GM19240 (cell line): ENCODE results near the gene NDST1.

ENCODE experiments used
- DNase-seq: peaks from one replicate; pipeline ENCODE4 v3.0.0; 2011; ENCODE audit warnings: low spot score; ENCODE audit not compliant: insufficient read length

The NDST1 gene

GRCh38 chr5:150567031-150567717 lies 59.2 kb downstream of the NDST1 start:
- DNase-seq = no peak

GRCh38 chr5:150568663-150569062 lies 60.7 kb downstream of the NDST1 start:
- DNase-seq = no peak

GRCh38 chr5:150570333-150570732 lies 62.4 kb downstream of the NDST1 start:
- DNase-seq = no peak

GRCh38 chr5:150571836-150572235 lies 63.9 kb downstream of the NDST1 start:
- no peak for DNase-seq

- no peak for DNase-seq
These were observed 65.3 kb downstream of the NDST1 start for GRCh38 chr5:150573216-150573615.

- DNase-seq = no peak
These were observed 66.2 kb downstream of the NDST1 start for GRCh38 chr5:150573867-150574817.

GRCh38 chr5:150574818-150575547 lies 67.1 kb downstream of the NDST1 start:
- no peak for DNase-seq

- DNase-seq = no peak
These were observed 68.0 kb downstream of the NDST1 start for GRCh38 chr5:150575745-150576448.

GRCh38 chr5:150576449-150576949 lies 68.6 kb downstream of the NDST1 start:
- no peak for DNase-seq

GRCh38 chr5:150577378-150578139 lies 69.6 kb downstream of the NDST1 start:
- no peak for DNase-seq

- DNase-seq = no peak
These were observed 71.0 kb downstream of the NDST1 start for GRCh38 chr5:150578781-150579461.

- no peak for DNase-seq
These were observed 71.8 kb downstream of the NDST1 start for GRCh38 chr5:150579462-150580400.

- no peak for DNase-seq
These were observed 73.0 kb downstream of the NDST1 start for GRCh38 chr5:150580917-150581316.

GRCh38 chr5:150582241-150583109 lies 74.5 kb downstream of the NDST1 start:
- DNase-seq = no peak

- DNase-seq = no peak
These were observed 75.8 kb downstream of the NDST1 start for GRCh38 chr5:150583541-150584225.

GRCh38 chr5:150584556-150585335 lies 76.8 kb downstream of the NDST1 start:
- no peak for DNase-seq
